ENCODE results near the gene ABCG4.

- no peak for TF ChIP-seq CTCF (IDR thresholded peaks at IDR 0.05; ENCODE audit: low read depth, low read length, poor library complexity, severe bottlenecking)
- no peak for TF ChIP-seq EZH2phosphoT487 (IDR thresholded peaks at IDR 0.05; ENCODE audit: borderline replicate concordance, low read length)
Observed at GRCh38 chr11:119118946-119119345, 29.9 kb upstream of the ABCG4 start.

All from DOHH2 (cell line).